Uterus (tissue), 2 donors: ENCODE data around the gene SPATC1L.

Experiments
- POLR2A ChIP-seq, 2 donors: fragments of 450-650 bp; IDR thresholded peaks; one replicate each; pipeline ENCODE4 v1.6.1; 2016; ENCODE audit warnings: antibody characterized with exemption in 2 of 2, mild to moderate bottlenecking in 1 of 2, moderate library complexity in 1 of 2
- TF ChIP-seq, protein P1 (sequence below), 4 experiments: fragments of 200-600 bp in 2 of 4; fragments of 450-650 bp in 2 of 4; sonication (generic) in 2 of 4; IDR thresholded peaks; one replicate each; pipeline ENCODE4 v1.5.1; 2016 to 2019; ENCODE audit warnings: antibody characterized with exemption in 4 of 4, mild to moderate bottlenecking in 2 of 4, moderate library complexity in 1 of 4

GRCh38 chr21:46184625-46185555, 631 bp upstream of the SPATC1L start:
- TF ChIP-seq, protein P1, sequence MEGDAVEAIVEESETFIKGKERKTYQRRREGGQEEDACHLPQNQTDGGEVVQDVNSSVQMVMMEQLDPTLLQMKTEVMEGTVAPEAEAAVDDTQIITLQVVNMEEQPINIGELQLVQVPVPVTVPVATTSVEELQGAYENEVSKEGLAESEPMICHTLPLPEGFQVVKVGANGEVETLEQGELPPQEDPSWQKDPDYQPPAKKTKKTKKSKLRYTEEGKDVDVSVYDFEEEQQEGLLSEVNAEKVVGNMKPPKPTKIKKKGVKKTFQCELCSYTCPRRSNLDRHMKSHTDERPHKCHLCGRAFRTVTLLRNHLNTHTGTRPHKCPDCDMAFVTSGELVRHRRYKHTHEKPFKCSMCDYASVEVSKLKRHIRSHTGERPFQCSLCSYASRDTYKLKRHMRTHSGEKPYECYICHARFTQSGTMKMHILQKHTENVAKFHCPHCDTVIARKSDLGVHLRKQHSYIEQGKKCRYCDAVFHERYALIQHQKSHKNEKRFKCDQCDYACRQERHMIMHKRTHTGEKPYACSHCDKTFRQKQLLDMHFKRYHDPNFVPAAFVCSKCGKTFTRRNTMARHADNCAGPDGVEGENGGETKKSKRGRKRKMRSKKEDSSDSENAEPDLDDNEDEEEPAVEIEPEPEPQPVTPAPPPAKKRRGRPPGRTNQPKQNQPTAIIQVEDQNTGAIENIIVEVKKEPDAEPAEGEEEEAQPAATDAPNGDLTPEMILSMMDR (IDR thresholded peaks at IDR 0.05): no peak
- TF ChIP-seq POLR2A (IDR thresholded peaks at IDR 0.05): no peak
